Skeletal muscle cell (primary cell): ENCODE measurements around the gene RTP2.
A peak's percentile ranks its signal among the peaks of the same experiment; 100 is the strongest.

Experiments used
- DNase-seq: peaks from one replicate; pipeline ENCODE4 v3.0.0-alpha.2; 2010; ENCODE audit warnings: low read depth
- H3K4me3 ChIP-seq: 2 replicates; pipeline ENCODE4 v1.5.1; 2011; ENCODE audit warnings: low read depth, mild to moderate bottlenecking, control low read depth, low read length, moderate library complexity

Gene RTP2

GRCh38 chr3:187702507-187703033 lies at the start of gene RTP2:
Gene RTP2 (minus strand): TSS chr3:187702557. CDS start chr3:187702128, 429 bp downstream.
- H3K4me3 ChIP-seq, result no peak within 1 kb of the TSS
- DNase-seq, result no peak

GRCh38 chr3:187750513-187751123 lies 48.3 kb upstream of the RTP2 start:
- no peak for DNase-seq
- peak overlapping the region; percentile 15 for H3K4me3 ChIP-seq

- no peak for DNase-seq
- H3K4me3 ChIP-seq, result peak overlapping the region; percentile 15
Measured at GRCh38 chr3:187750006-187750512, 47.7 kb upstream of the RTP2 start.

GRCh38 chr3:187748050-187748481 lies 45.7 kb upstream of the RTP2 start:
- DNase-seq, result no peak
- no peak overlapping the region for H3K4me3 ChIP-seq

GRCh38 chr3:187747506-187747905 lies 45.1 kb upstream of the RTP2 start:
- DNase-seq, result no peak
- H3K4me3 ChIP-seq, result no peak overlapping the region

GRCh38 chr3:187746442-187747281 lies 44.3 kb upstream of the RTP2 start:
- DNase-seq, result no peak

GRCh38 chr3:187746059-187746441 lies 43.7 kb upstream of the RTP2 start:
- no peak for DNase-seq

More at GRCh38 chr3:187746442-187747281, 44.3 kb upstream of the RTP2 start:
- peak overlapping the region; percentile 82 for H3K4me3 ChIP-seq

GRCh38 chr3:187745201-187746058 lies 43.1 kb upstream of the RTP2 start, which contains the start of gene BCL6:
Gene BCL6 (minus strand): TSS chr3:187745468. CDS start chr3:187733693, 11,775 bp downstream.
- peak; percentile 96 for DNase-seq
- H3K4me3 ChIP-seq, result peak within 1 kb of the TSS; percentile 82

More at GRCh38 chr3:187746059-187746441, 43.7 kb upstream of the RTP2 start:
- H3K4me3 ChIP-seq, result peak overlapping the region; percentile 82

- DNase-seq, result no peak
- peak overlapping the region; percentile 82 for H3K4me3 ChIP-seq
Measured at GRCh38 chr3:187744169-187745151, 42.1 kb upstream of the RTP2 start.

- H3K4me3 ChIP-seq, result peak overlapping the region; percentile 82
- no peak for DNase-seq
Measured at GRCh38 chr3:187743195-187744141, 41.1 kb upstream of the RTP2 start.

GRCh38 chr3:187742351-187743171 lies 40.2 kb upstream of the RTP2 start:
- H3K4me3 ChIP-seq, result peak overlapping the region; percentile 82
- DNase-seq, result no peak

GRCh38 chr3:187741403-187742350 lies 39.3 kb upstream of the RTP2 start:
- peak overlapping the region; percentile 82 for H3K4me3 ChIP-seq
- DNase-seq, result no peak

- peak overlapping the region; percentile 82 for H3K4me3 ChIP-seq
- DNase-seq, result no peak
Measured at GRCh38 chr3:187740421-187741399, 38.4 kb upstream of the RTP2 start.
